HG02970 (cell line): ENCODE measurements around the gene GMIP.
"Not testable (repeated sequence)": the region's sequence is repeated elsewhere in the genome, so short reads cannot be mapped to it uniquely, and the experiment has no call there.

ENCODE experiments used
- ATAC-seq: cut with Tn5 transposase; IDR thresholded peaks from one replicate; pipeline ENCODE4 v1.9.1; 2021; ENCODE audit warnings: mild to moderate bottlenecking, moderate library complexity, moderate number of reproducible peaks; ENCODE audit not compliant: unreplicated experiment, low FRiP score

GMIP gene, protein sequence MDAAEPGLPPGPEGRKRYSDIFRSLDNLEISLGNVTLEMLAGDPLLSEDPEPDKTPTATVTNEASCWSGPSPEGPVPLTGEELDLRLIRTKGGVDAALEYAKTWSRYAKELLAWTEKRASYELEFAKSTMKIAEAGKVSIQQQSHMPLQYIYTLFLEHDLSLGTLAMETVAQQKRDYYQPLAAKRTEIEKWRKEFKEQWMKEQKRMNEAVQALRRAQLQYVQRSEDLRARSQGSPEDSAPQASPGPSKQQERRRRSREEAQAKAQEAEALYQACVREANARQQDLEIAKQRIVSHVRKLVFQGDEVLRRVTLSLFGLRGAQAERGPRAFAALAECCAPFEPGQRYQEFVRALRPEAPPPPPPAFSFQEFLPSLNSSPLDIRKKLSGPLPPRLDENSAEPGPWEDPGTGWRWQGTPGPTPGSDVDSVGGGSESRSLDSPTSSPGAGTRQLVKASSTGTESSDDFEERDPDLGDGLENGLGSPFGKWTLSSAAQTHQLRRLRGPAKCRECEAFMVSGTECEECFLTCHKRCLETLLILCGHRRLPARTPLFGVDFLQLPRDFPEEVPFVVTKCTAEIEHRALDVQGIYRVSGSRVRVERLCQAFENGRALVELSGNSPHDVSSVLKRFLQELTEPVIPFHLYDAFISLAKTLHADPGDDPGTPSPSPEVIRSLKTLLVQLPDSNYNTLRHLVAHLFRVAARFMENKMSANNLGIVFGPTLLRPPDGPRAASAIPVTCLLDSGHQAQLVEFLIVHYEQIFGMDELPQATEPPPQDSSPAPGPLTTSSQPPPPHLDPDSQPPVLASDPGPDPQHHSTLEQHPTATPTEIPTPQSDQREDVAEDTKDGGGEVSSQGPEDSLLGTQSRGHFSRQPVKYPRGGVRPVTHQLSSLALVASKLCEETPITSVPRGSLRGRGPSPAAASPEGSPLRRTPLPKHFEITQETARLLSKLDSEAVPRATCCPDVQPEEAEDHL

DNA sequence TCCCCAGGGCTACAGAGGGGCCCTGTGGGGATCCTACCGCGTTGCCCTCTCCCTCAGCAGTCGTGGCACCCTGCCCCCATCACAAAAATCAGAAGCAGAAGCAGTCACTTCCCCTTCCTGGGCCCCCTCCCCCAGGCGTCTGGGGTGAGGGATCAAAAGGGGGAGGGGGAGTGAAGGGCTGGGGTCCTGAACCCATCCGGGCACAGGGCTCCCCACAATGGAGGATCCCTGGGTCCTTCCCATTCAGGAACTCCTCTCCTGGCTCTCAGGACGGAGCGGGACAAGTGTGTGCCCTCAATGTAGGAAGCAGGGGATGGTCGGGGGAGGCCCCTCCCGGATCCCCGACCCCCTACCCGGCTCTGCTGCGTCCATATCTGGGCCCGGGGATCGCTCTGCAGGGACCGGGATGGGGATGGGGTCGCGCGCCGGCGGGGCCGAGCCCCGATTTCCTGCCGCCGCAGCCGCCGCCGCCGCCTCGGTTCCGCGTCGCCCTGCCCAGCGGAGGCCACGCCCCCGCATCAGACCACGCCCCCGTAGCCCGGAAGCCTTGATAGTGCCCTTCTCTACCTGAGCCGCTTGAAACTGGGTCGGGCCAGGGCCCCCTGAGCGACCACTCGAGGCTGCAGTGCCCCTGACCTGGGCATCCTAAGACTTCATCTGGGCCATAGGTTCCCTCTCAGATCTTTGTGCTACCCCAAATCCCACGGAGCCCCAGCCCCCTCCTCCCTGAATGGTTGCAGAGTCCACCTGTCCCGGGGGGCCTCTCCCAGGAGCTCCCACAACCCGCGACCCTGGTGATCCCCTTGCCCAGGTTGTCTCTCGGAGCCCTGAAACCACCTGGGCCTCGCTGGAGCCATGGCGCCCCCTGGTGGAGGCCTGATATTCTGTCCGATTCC is at the start of gene GMIP:
Gene GMIP (minus strand): TSS at position 500 of the 896 bp plus-strand sequence. CDS start 128 bp downstream, at position 372.
- ATAC-seq = peak; percentile 70

DNA sequence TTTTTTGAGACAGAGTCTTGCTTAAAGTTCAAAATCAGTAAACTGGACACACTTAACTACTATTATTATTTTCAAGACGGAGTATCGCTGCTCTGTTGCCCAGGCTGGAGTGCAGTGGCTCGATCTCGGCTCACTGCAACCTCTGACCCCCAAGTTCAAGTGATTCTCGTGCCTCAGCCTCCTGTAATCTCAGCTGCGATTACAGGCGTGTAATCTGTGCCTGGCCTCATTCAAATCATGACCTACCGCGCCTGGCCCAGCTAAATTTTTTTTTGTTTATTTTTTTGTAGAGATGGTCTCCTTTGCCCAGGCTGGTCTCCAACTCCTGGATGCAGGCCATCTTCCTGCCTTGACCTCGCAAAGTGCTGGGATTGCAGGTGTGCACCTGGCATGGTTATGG is 48.2 kb upstream of the GMIP start:
- no peak for ATAC-seq

DNA sequence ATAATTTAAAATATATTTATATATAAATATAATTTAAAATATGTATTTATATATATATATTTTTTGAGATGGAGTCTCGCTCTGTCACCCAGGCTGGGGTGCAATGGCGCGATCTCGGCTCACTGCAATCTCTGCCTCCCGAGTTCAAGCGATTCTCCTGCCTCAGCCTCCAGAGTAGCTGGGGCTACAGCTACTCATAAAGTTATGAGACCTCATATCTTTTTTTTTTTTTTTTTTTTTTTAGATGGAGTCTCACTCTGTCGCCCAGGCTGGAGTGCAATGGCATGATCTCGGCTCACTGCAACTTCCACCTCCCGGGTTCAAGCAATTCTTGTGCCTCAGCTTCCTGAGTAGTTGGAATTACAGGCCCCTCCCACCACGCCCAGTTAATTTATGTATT is 45.6 kb upstream of the GMIP start:
- ATAC-seq = not testable (repeated sequence)

DNA sequence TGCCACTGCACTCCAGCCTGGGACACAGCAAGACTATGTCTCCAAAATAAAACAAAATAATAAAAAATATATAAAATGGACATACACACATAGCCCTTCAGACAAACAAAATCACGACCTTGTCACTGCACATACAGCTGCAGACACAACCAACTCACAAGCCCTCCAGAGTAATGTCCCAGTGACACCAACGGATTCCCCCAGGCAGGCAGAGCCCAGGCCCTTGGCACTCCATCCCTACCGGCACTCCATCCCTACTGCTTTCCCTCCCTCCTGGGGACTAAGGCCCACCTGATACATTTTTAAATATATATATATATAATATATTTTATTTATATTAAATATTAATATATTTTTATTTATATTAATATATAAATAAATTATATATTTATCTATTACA is 43.6 kb upstream of the GMIP start:
- no peak for ATAC-seq

DNA sequence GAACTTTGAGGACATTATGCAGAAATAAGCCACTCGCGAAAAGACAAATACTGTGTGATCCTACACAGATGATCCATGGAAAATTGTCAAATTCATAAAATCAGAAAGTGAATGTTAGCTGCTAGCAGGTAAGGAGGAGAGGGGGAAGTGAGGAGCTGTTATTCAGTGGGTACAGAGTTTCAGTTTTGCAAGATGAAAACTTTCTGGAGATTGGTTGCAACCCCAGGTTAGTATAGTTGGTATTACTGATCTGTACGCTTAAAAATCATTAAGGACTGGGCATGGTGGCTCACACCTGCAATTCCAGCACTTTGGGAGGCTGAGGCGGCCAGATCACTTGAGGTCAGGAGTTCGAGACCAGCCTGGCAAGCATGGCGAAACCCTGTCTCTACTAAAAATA is 43.1 kb upstream of the GMIP start:
- ATAC-seq = no peak

DNA sequence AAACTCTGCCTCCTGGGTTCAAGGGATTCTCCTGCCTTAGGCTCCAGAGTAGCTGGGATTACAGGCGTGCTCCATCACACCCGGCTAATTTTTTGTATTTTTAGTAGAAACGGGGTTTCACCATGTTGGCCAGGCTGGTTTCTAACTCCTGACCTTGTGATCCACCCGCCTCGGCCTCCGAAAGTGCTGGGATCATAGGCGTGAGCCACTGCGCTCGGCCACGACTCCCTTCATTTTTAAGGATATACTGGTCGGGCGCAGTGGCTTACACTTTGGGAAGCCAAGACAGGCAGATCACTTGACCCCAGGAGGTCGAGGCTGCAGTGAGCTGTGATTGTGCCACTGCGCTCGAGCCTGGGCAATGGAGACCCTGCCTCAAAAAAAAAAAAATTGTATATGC is 42.7 kb upstream of the GMIP start:
- not testable (repeated sequence) for ATAC-seq

DNA sequence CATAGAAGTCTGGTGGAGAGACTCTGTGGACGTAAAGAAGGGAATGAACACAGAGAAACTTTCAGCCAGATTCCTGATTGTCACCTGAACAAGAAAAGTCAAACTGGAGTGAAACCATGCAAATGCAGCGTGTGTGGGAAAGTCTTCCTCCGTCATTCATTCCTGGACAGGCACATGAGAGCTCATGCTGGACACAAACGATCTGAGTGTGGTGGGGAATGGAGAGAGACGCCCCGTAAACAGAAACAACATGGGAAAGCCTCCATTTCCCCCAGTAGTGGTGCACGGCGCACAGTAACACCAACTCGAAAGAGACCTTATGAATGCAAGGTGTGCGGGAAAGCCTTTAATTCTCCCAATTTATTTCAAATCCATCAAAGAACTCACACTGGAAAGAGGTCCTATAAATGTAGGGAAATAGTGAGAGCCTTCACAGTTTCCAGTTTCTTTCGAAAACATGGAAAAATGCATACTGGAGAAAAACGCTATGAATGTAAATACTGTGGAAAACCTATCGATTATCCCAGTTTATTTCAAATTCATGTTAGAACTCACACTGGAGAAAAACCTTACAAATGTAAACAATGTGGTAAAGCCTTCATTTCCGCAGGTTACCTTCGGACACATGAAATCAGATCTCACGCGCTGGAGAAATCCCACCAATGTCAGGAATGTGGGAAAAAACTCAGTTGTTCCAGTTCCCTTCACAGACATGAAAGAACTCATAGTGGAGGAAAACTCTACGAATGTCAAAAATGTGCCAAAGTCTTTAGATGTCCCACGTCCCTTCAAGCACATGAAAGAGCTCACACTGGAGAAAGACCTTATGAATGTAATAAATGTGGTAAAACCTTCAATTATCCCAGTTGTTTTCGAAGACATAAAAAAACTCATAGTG is 36.0 kb upstream of the GMIP start:
- ATAC-seq = no peak

DNA sequence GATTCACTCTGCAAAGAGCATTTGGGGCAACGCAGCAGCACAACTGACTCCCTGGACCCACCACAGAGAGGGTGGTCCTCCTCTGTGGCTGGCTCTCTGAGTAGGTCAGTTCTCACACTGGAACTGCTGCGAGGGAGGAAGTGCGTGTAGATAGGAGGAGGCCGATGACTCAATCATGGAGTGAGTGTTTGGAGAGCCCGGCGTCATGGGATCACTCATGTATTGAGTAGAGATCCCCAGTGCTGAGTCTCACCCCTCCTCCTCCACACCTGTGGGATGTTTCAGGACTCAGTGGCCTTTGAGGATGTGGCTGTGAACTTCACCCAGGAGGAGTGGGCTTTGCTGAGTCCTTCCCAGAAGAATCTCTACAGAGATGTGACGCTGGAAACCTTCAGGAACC is 34.1 kb upstream of the GMIP start:
- ATAC-seq = no peak

DNA sequence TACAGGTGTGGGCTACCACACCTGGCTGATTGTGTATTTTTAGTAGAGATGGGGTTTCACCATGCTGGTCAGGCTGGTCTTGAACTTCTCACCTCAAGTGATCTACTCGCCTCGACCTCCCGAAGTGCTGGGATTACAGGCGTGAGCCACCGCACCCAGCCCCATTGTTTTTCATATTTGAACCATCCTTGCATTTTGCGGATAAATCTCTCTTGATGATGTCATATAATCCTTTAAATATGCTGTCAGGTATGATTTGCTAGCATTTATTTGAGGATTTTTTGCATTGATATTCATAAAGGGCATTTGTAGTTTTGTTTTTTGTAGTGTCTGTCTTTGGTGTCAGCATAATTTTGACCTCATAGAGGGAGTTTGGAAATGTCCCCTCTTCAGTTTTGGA is 30.9 kb upstream of the GMIP start:
- ATAC-seq = no peak

DNA sequence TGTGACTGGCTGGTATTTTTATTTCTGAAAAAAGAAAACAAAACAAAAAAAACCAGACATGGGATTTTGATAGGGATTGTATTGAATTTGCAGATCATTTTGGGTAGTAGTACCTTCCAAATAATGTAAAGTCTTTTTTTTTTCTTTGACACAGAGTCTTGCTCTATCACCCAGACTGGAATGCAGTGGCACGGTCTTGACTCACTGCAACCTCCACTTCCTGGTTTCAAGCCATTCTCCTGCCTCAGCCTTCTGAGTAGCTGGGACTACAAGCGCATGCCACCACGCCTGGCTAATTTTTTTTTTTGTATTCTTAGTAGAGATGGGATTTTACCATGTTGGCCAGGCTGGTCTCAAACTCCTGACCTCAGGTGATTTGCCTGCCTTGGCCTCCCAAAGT is 29.4 kb upstream of the GMIP start:
- no peak for ATAC-seq

DNA sequence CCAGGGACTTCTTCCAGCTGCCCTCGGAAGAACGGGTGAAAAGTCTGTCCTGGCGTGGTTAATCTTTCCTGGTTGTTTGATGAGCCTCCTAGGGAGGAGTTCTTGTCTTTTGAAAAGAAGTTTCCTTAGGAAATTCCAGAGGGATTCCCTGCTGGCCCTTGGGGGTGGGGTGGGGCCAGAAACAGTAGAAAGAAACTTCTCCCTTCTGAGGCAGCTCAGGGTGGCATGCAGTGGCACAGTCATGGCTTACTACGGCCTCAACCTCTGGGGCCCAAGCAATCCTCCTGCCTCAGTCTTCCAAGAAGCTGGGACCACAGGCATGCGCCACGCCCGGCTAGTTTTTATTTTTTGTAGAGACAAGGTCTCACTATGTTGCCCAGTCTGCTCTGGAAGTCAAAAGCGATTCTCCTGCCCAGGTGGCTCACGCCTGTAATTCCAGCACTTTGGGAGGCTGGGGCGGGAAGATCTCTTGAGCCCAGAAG is 26.7 kb upstream of the GMIP start:
- ATAC-seq = no peak

DNA sequence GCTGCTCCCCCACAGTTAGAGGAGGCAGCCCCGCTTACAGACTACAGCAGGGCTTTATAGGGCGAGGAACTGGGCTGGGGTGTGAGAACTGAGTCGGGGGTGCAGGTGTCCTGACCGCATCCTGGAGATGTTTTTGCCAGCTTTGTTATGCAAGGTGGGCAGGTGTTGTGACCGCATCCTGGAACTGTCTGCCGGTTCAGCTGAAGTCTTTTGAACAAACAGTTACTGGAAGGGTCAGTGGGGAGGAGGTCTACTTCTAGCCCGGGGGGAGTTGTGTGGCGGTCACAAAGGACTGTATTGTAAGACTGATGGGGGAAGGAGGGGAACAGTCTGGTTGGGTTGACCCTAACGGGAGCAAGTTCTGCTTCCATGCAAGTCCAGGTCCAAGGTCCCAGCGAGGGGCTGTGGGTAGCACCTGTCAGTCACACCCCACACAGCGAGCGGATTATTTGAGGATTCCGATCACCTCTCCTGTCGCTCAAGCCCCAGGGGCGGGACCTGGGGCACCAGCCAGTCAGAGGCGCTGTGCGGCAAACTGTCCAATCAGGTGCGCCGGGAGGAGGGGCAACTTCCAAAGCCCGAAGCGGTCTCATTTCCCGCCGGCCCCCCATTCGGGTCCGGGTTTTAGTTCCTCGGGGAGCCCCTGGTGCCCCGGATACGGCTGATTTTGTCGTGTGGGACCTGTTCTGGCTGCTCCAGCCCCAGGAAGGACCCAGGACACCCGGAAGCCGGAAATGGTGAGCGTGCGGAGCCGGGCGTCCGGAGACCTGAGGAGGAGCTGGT is 25.0 kb upstream of the GMIP start, which contains the start of gene ZNF101:
Gene ZNF101 (plus strand): TSS at position 610 of the 783 bp plus-strand sequence. CDS start 125 bp downstream, at position 735.
- peak; percentile 59 for ATAC-seq

DNA sequence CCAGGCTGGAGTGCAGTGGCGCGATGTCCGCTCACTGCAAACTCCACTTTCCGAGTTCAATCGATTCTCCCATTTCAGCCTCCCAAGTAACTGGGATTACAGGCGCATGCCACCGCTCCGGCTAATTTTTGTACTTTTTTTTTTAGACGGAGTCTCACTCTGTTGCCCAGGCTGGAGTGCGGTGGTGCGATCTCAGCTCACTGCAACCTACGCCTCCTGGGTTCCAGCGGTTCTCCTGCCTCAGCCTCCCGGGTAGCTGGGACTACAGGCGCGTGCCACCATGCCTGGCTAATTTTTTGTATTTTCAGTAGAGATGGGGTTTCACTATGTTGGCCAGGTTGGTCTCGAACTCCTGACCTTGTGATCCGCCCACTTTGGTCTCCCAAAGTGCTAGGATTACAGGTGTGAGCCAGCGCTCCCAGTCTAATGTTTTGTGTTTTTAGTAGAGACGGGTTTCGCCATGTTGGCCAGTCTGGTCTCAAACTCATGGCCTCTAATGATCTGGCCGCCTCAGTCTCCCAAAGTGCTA is 22.0 kb upstream of the GMIP start:
- ATAC-seq = not testable (repeated sequence)

DNA sequence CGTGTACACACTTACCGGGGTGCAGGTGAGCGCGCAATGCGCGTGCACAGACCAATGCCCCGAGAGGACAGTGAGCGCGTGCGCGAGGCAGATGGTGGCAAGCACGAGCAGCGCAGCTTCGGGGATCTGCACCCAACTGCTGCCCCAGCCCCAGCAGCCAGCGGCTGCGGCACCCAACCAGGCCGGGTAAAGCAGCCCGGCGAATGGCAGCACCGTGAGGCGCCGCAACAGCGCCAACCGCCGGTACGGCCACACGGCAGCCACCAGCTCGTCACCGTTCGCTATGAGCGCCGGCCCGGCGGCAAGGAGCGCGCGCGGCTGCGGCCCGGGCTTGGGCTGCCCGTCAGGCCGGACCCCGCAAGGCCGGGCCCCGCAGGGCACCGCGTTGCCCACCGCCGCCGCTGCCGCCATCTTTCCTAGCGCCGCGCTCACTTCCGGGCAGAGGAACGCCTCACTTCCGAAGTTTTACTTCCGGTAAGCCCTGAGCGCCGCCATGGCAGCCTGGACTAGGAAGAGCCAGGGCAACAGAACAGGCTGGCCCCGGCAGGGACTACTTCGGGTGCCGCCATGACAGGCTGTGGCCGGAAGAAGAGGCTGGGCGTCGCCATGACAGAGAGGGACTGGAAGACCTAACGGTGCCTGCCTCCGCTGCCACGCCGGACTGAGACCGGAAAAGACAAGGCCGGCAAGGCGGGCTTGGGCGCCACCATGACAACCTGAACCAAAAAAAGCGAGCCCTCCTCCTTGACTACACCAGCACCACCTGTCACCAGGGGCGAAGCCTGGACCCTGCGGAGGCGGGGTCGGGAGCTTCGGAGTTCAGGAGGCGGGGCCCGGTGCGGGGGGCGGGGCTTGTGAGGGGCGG is 20.0 kb upstream of the GMIP start, which contains the start of gene ATP13A1:
Gene ATP13A1 (minus strand): TSS at position 421 of the 865 bp plus-strand sequence. CDS start 10 bp downstream, at position 411.
- peak; percentile 65 for ATAC-seq

DNA sequence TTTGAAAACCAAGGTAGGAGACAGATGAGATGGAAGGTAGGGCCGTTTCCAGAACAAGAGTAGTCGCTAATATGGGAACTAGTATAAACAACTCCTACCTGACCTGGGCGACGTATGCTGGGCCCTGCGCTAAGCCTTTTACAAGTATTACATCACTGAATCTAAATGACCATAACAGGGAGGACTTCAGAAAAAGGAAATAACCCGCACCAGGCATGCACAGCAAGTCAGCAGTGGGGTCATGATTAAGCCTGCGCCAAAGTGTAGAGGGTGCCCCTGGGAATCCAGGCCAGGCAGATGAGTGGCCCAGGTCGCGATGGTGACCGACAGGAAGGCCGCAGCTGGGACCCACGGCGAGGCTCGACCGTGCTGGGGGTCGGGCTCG is 19.4 kb upstream of the GMIP start:
- ATAC-seq = no peak

DNA sequence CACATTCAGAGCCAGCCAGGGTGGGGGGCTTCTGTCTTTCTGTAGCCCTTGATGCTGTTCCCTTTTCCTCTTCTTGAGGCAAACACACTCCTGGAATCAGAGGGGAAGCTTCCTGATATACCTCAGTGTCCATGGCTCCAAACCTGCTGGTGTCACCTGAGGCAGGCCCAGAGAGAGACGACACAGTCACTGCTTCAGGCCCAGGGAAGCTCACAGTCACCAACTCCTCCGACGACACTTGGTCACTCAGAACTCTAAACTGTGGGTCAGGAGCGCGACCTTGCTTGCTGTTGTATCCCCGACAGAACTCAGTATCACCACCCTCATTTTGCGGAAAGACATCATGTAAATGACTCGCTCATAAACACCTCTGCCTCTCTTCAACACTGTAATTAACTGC is 18.9 kb upstream of the GMIP start:
- no peak for ATAC-seq

DNA sequence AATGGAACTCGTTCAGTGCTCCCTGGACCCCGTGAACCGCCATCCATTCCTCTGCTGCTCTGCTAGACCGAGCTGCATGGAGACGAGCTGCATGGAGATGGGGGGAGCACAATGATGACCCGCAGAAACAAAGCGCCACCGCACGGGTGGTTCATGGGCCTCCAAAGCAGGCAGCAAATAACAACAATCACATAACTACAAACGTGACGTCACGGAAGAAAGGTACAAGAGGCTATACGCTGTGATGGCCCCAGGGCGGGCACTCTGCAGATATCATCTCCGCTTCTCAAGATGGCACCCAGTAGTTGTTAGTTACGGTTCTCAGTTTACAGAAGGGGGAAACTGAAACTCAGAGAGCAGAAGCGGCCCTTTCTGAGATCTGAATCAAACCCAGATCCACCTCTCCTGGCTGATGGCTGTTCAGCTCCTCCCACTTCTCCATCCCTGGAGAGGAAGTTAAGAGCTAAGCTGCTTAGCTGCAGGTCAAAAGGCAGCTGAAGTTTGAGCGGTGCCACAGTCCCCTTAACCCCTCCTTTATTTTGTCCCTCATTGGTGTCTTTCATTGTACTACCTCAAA is 18.3 kb upstream of the GMIP start:
- no peak for ATAC-seq
